ENCODE data around the gene SCFD2. TPM values are rescaled to one million over a fixed set of nuclear protein-coding genes. Genes with fewer than 3 reads are reported as not detected.

SCFD2 gene
- total and polyA plus RNA-seq, 4 donors, result 4.3 to 28.8 (median 7.4) TPM

DNA sequence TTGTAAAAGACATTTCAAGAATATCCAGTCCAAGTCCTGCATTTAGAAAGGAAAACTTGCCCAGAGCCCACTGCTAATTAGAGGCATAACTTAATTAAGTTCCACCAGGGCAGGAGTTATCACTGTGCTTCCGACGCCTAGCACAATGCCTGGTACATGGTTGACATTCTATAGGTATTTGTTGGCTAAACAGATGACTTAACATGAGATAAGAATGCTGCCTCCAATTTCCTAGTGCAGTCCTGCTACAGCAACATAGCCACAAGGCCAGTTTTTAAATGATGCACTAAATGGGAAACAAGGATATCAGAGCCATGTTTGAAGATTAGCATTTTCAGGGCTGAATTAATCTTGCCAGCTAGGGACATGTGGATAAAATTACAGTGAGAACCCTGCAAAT is 339.6 kb downstream of the SCFD2 start:
- Histone ChIP-seq H3K9ac (ENCODE audit: low read depth in 1 of 2, low read length in 2 of 2) (no peak overlapping the region), H3K27ac (ENCODE audit: low read depth in 1 of 2, low read length in 2 of 2) (no peak overlapping the region), H3K4me1 (ENCODE audit: control insufficient read depth in 4 of 4, insufficient read depth in 4 of 4, low read length in 3 of 4) (peaks cover 0 to 2% (median 0%) of the 10 kb centered on the region in 4 donors), H3K27me3 (ENCODE audit: control insufficient read depth in 4 of 4, insufficient read depth in 4 of 4, low read length in 3 of 4) (no peaks in the 10 kb centered on the region), H3K4me3 (ENCODE audit: low read depth in 1 of 3, low read length in 3 of 3) (no peak overlapping the region), H3K9me3 (ENCODE audit: control insufficient read depth in 4 of 4, low read length in 3 of 4) (no peaks in the 10 kb centered on the region), H3K36me3 (ENCODE audit: control insufficient read depth in 4 of 4, insufficient read depth in 3 of 4, low read depth in 1 of 4, low read length in 3 of 4) (no peaks in the 10 kb centered on the region)
- no peak for DNase-seq (ENCODE audit: low spot score)
- no peak for TF ChIP-seq RXRA (IDR thresholded peaks at IDR 0.05)
- TF ChIP-seq, protein P1, sequence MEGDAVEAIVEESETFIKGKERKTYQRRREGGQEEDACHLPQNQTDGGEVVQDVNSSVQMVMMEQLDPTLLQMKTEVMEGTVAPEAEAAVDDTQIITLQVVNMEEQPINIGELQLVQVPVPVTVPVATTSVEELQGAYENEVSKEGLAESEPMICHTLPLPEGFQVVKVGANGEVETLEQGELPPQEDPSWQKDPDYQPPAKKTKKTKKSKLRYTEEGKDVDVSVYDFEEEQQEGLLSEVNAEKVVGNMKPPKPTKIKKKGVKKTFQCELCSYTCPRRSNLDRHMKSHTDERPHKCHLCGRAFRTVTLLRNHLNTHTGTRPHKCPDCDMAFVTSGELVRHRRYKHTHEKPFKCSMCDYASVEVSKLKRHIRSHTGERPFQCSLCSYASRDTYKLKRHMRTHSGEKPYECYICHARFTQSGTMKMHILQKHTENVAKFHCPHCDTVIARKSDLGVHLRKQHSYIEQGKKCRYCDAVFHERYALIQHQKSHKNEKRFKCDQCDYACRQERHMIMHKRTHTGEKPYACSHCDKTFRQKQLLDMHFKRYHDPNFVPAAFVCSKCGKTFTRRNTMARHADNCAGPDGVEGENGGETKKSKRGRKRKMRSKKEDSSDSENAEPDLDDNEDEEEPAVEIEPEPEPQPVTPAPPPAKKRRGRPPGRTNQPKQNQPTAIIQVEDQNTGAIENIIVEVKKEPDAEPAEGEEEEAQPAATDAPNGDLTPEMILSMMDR (IDR thresholded peaks at IDR 0.05; ENCODE audit: low read depth, low read length, missing input control), result no peak
- WGBS, result 92% methylated on average over 2 of the region's 2 CpGs

- DNase-seq (ENCODE audit: low spot score), result no peak
- H3K27ac ChIP-seq (ENCODE audit: low read depth in 1 of 2, low read length in 2 of 2), result no peak overlapping the region
- no peaks in the 10 kb centered on the region for H3K36me3 ChIP-seq (ENCODE audit: control insufficient read depth in 4 of 4, insufficient read depth in 3 of 4, low read depth in 1 of 4, low read length in 3 of 4)
- H3K9me3 ChIP-seq (ENCODE audit: control insufficient read depth in 4 of 4, low read length in 3 of 4), result no peaks in the 10 kb centered on the region
- H3K27me3 ChIP-seq (ENCODE audit: control insufficient read depth in 4 of 4, insufficient read depth in 4 of 4, low read length in 3 of 4), result no peaks in the 10 kb centered on the region
- no peak overlapping the region for H3K9ac ChIP-seq (ENCODE audit: low read depth in 1 of 2, low read length in 2 of 2)
- no peak for TF ChIP-seq RXRA (IDR thresholded peaks at IDR 0.05)
- TF ChIP-seq, protein P2, sequence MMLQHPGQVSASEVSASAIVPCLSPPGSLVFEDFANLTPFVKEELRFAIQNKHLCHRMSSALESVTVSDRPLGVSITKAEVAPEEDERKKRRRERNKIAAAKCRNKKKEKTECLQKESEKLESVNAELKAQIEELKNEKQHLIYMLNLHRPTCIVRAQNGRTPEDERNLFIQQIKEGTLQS (IDR thresholded peaks at IDR 0.05), result no peak
- TF ChIP-seq HNF4A (conservative IDR thresholded peaks at IDR 0.05), result no peak
- no peak for TF ChIP-seq RAD21 (IDR thresholded peaks at IDR 0.05)
- TF ChIP-seq EGR1 (IDR thresholded peaks at IDR 0.05; ENCODE audit: low read depth in 2 of 2), result no peak
- TF ChIP-seq TAF1 (conservative IDR thresholded peaks at IDR 0.05), result no peak
- no peak for TF ChIP-seq FOXA1 (IDR thresholded peaks at IDR 0.05)
- WGBS, result 96% methylated on average over 3 of the region's 3 CpGs
- peaks cover 4 to 19% (median 17%) of the 10 kb centered on the region in 4 donors for H3K4me1 ChIP-seq (ENCODE audit: control insufficient read depth in 4 of 4, insufficient read depth in 4 of 4, low read length in 3 of 4)
- no peak overlapping the region for H3K4me3 ChIP-seq (ENCODE audit: low read depth in 1 of 3, low read length in 3 of 3)
These were observed 342.1 kb downstream of the SCFD2 start for GRCh38 chr4:53023677-53024299.

GRCh38 chr4:53022513-53023100 is 343.3 kb downstream of the SCFD2 start:
- no peak for TF ChIP-seq RAD21 (IDR thresholded peaks at IDR 0.05)
- TF ChIP-seq JUND (IDR thresholded peaks at IDR 0.05), result no peak
- TF ChIP-seq FOXA1 (IDR thresholded peaks at IDR 0.05), result no peak
- TF ChIP-seq SP1 (IDR thresholded peaks at IDR 0.05), result no peak
- TF ChIP-seq FOXA2 (IDR thresholded peaks at IDR 0.05), result no peak
- no peak for TF ChIP-seq HNF4A (conservative IDR thresholded peaks at IDR 0.05)
- no peak for TF ChIP-seq EGR1 (IDR thresholded peaks at IDR 0.05; ENCODE audit: low read depth in 2 of 2)
- no peak for TF ChIP-seq GABPA (IDR thresholded peaks at IDR 0.05 in 1 of 2, conservative IDR thresholded peaks at IDR 0.05 in 1 of 2)
- TF ChIP-seq, protein P2 (IDR thresholded peaks at IDR 0.05), result no peak
- TF ChIP-seq, protein P3, sequence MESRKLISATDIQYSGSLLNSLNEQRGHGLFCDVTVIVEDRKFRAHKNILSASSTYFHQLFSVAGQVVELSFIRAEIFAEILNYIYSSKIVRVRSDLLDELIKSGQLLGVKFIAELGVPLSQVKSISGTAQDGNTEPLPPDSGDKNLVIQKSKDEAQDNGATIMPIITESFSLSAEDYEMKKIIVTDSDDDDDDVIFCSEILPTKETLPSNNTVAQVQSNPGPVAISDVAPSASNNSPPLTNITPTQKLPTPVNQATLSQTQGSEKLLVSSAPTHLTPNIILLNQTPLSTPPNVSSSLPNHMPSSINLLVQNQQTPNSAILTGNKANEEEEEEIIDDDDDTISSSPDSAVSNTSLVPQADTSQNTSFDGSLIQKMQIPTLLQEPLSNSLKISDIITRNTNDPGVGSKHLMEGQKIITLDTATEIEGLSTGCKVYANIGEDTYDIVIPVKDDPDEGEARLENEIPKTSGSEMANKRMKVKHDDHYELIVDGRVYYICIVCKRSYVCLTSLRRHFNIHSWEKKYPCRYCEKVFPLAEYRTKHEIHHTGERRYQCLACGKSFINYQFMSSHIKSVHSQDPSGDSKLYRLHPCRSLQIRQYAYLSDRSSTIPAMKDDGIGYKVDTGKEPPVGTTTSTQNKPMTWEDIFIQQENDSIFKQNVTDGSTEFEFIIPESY (IDR thresholded peaks at IDR 0.05), result no peak
- H3K9ac ChIP-seq (ENCODE audit: low read depth in 1 of 2, low read length in 2 of 2), result no peak overlapping the region
- H3K4me3 ChIP-seq (ENCODE audit: low read depth in 1 of 3, low read length in 3 of 3), result no peak overlapping the region
- peaks cover 4 to 20% (median 17%) of the 10 kb centered on the region in 4 donors for H3K4me1 ChIP-seq (ENCODE audit: control insufficient read depth in 4 of 4, insufficient read depth in 4 of 4, low read length in 3 of 4)
- 71% methylated on average over 2 of the region's 2 CpGs for WGBS
- no peak for DNase-seq (ENCODE audit: low spot score)
- no peaks in the 10 kb centered on the region for H3K9me3 ChIP-seq (ENCODE audit: control insufficient read depth in 4 of 4, low read length in 3 of 4)
- no peak overlapping the region for H3K27ac ChIP-seq (ENCODE audit: low read depth in 1 of 2, low read length in 2 of 2)
- H3K27me3 ChIP-seq (ENCODE audit: control insufficient read depth in 4 of 4, insufficient read depth in 4 of 4, low read length in 3 of 4), result no peaks in the 10 kb centered on the region
- H3K36me3 ChIP-seq (ENCODE audit: control insufficient read depth in 4 of 4, insufficient read depth in 3 of 4, low read depth in 1 of 4, low read length in 3 of 4), result no peaks in the 10 kb centered on the region
